WTC11 (cell line): Measurements from ENCODE around the gene PROK2. TPM values are rescaled to one million over a fixed set of nuclear protein-coding genes. Genes with fewer than 3 reads are reported as not detected.

Experiments used
- ATAC-seq: fragments of 200-7000 bp; cut with Tn5 transposase; 2 replicates; pipeline ENCODE4 v1.10.0; 2021; ENCODE audit warnings: mild to moderate bottlenecking, moderate library complexity
- CTCF ChIA-PET: fragments of 300-600 bp; sonication (Branson Sonifier 250); formaldehyde crosslinking; loops from one replicate; lab custom pipeline; 2021; ENCODE audit warnings: antibody characterized with exemption; lab: Charles Lee
- POLR2A ChIA-PET: fragments of 350-600 bp; sonication (Branson Sonifier 250); formaldehyde crosslinking; loops from one replicate; lab custom pipeline; 2021; ENCODE audit warnings: antibody characterized with exemption; lab: Charles Lee
- DNase-seq: peaks from one replicate; pipeline ENCODE4 v3.0.0; 2021; ENCODE audit warnings: low spot score
- H3K27ac Mint-ChIP-seq: 2 replicates; pipeline ENCODE4 v1.8.0; 2021; ENCODE audit warnings: mixed read lengths
- H3K27me3 Mint-ChIP-seq: 2 replicates; pipeline ENCODE4 v1.8.0; 2021; ENCODE audit warnings: low read depth, mild to moderate bottlenecking, moderate library complexity, mixed read lengths
- H3K36me3 Mint-ChIP-seq: 2 replicates; pipeline ENCODE4 v1.8.0; 2021; ENCODE audit warnings: mixed read lengths
- H3K4me1 Mint-ChIP-seq: 2 replicates; pipeline ENCODE4 v1.8.0; 2022; ENCODE audit warnings: mixed read lengths
- H3K4me3 Mint-ChIP-seq: 2 replicates; pipeline ENCODE4 v1.8.0; 2021; ENCODE audit warnings: mild to moderate bottlenecking, moderate library complexity, mixed read lengths
- H3K9me3 Mint-ChIP-seq: 2 replicates; pipeline ENCODE4 v1.8.0; 2021; ENCODE audit warnings: mixed read lengths
- ERG ChIP-seq: fragments of 250-450 bp; sonication (Bioruptor Pico); IDR thresholded peaks from 2 replicates; pipeline ENCODE4 v1.8.0; 2021; ENCODE audit warnings: mild to moderate bottlenecking
- FOXP1 ChIP-seq: sonication (generic); formaldehyde crosslinking; IDR thresholded peaks from 2 replicates; pipeline ENCODE4 v1.8.0; 2022; ENCODE audit warnings: missing genetic modification reagents, mild to moderate bottlenecking, moderate library complexity, borderline replicate concordance
- GRHL2 ChIP-seq: fragments of 250-450 bp; sonication (Bioruptor Pico); IDR thresholded peaks from 2 replicates; pipeline ENCODE4 v1.8.0; 2022; ENCODE audit warnings: mild to moderate bottlenecking, moderate library complexity; ENCODE audit not compliant: insufficient replicate concordance, severe bottlenecking
- KAT7 ChIP-seq: sonication (generic); formaldehyde crosslinking; IDR thresholded peaks from 2 replicates; pipeline ENCODE4 v1.8.1; 2023; ENCODE audit warnings: missing genetic modification reagents, mild to moderate bottlenecking, borderline replicate concordance
- NR1H2 ChIP-seq: sonication (generic); formaldehyde crosslinking; IDR thresholded peaks from 2 replicates; pipeline ENCODE4 v1.9.0; 2021; ENCODE audit warnings: mild to moderate bottlenecking, moderate library complexity, missing genetic modification reagents
- NR2C2 ChIP-seq: sonication (generic); formaldehyde crosslinking; IDR thresholded peaks from 2 replicates; pipeline ENCODE4 v1.8.0; 2022; ENCODE audit warnings: mild to moderate bottlenecking, missing genetic modification reagents
- RORB ChIP-seq: fragments of 250-450 bp; sonication (Bioruptor Pico); IDR thresholded peaks from 2 replicates; pipeline ENCODE4 v1.9.0; 2021; ENCODE audit warnings: mild to moderate bottlenecking
- SMAD4 ChIP-seq: sonication (generic); formaldehyde crosslinking; IDR thresholded peaks from 2 replicates; pipeline ENCODE4 v1.8.0; 2022; ENCODE audit warnings: mild to moderate bottlenecking, missing genetic modification reagents
- TEAD1 ChIP-seq: sonication (generic); formaldehyde crosslinking; IDR thresholded peaks from 2 replicates; pipeline ENCODE4 v1.8.0; 2022; ENCODE audit warnings: mild to moderate bottlenecking, missing genetic modification reagents
- ZNF281 ChIP-seq: sonication (generic); formaldehyde crosslinking; IDR thresholded peaks from 2 replicates; pipeline ENCODE4 v1.8.0; 2023; ENCODE audit warnings: mild to moderate bottlenecking, missing genetic modification reagents
- ZNF317 ChIP-seq: sonication (generic); formaldehyde crosslinking; IDR thresholded peaks from 2 replicates; pipeline ENCODE4 v1.8.1; 2023; ENCODE audit warnings: low read depth, mild to moderate bottlenecking, moderate library complexity, missing genetic modification reagents, borderline replicate concordance
- ZNF396 ChIP-seq: fragments of 250-450 bp; sonication (Bioruptor Pico); IDR thresholded peaks from 2 replicates; pipeline ENCODE4 v1.8.0; 2021; ENCODE audit warnings: mild to moderate bottlenecking, moderate library complexity, borderline replicate concordance
- ZNF423 ChIP-seq: fragments of 250-450 bp; sonication (Bioruptor Pico); IDR thresholded peaks from 2 replicates; pipeline ENCODE4 v2.1.2; 2022; ENCODE audit warnings: mild to moderate bottlenecking, moderate library complexity
- total RNA-seq: library from RNA; stranded (reverse); gene quantifications from 3 replicates; pipeline ENCODE4 v1.2.3, GENCODE V29; 2021
- TF ChIP-seq, protein P1 (sequence below): sonication (generic); formaldehyde crosslinking; conservative IDR thresholded peaks from 2 replicates; pipeline ENCODE4 v1.8.1; 2022; ENCODE audit warnings: mild to moderate bottlenecking, missing genetic modification reagents
- TF ChIP-seq, protein P2 (sequence below): sonication (generic); formaldehyde crosslinking; IDR thresholded peaks from 2 replicates; pipeline ENCODE4 v1.8.0; 2022; ENCODE audit warnings: mild to moderate bottlenecking, missing genetic modification reagents
- TF ChIP-seq, protein P3 (sequence below): sonication (generic); formaldehyde crosslinking; IDR thresholded peaks from 2 replicates; pipeline ENCODE4 v1.8.0; 2022; ENCODE audit warnings: mild to moderate bottlenecking, missing genetic modification reagents
- TF ChIP-seq, protein P4 (sequence below): fragments of 250-450 bp; sonication (Bioruptor Pico); conservative IDR thresholded peaks from 2 replicates; pipeline ENCODE4 v1.9.0; 2021; ENCODE audit warnings: mild to moderate bottlenecking

The PROK2 gene
- total RNA-seq, 1 experiment from 2014 or later, result 0.92 TPM

DNA sequence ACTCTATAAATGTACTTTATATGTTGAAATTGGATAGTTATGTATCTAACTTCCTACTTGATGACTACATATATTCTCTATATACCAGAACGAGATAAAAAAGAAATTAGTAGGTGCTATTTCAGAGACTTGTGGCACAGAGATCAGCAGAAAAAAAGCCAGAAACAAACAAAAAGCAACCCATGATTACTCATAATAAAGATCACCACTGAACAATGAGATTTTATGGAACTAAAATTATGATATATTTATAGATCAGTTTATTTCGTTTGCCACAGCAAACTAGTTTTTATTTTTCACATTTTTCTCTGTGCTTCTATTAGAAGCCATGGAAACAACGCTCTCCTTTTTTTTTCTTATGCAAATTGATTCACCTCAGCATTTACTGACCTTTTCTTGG is 15.1 kb upstream of the PROK2 start (continued):
- TF ChIP-seq ZNF281 (CRISPR knock-in tag) (no peak), ZNF423 (CRISPR knock-in tag) (no peak), NR2C2 (CRISPR knock-in tag) (no peak)
- TF ChIP-seq, protein P1, sequence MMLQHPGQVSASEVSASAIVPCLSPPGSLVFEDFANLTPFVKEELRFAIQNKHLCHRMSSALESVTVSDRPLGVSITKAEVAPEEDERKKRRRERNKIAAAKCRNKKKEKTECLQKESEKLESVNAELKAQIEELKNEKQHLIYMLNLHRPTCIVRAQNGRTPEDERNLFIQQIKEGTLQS, result no peak

- POLR2A ChIA-PET, result no interaction called here
- TF ChIP-seq ERG (CRISPR knock-in tag) (no peak), NR1H2 (no peak), ZNF317 (CRISPR knock-in tag) (no peak), RORB (CRISPR knock-in tag) (no peak), SMAD4 (CRISPR knock-in tag) (no peak), ZNF396 (CRISPR knock-in tag) (no peak), GRHL2 (CRISPR knock-in tag) (no peak), FOXP1 (no peak), TEAD1 (CRISPR knock-in tag) (no peak), KAT7 (CRISPR knock-in tag) (no peak), ZNF423 (CRISPR knock-in tag) (no peak)
- TF ChIP-seq, protein P2, sequence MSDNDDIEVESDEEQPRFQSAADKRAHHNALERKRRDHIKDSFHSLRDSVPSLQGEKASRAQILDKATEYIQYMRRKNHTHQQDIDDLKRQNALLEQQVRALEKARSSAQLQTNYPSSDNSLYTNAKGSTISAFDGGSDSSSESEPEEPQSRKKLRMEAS (CRISPR knock-in tag), result no peak
- TF ChIP-seq, protein P3, sequence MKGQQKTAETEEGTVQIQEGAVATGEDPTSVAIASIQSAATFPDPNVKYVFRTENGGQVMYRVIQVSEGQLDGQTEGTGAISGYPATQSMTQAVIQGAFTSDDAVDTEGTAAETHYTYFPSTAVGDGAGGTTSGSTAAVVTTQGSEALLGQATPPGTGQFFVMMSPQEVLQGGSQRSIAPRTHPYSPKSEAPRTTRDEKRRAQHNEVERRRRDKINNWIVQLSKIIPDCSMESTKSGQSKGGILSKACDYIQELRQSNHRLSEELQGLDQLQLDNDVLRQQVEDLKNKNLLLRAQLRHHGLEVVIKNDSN (CRISPR knock-in tag), result no peak
- TF ChIP-seq, protein P1, result no peak
- TF ChIP-seq, protein P4, sequence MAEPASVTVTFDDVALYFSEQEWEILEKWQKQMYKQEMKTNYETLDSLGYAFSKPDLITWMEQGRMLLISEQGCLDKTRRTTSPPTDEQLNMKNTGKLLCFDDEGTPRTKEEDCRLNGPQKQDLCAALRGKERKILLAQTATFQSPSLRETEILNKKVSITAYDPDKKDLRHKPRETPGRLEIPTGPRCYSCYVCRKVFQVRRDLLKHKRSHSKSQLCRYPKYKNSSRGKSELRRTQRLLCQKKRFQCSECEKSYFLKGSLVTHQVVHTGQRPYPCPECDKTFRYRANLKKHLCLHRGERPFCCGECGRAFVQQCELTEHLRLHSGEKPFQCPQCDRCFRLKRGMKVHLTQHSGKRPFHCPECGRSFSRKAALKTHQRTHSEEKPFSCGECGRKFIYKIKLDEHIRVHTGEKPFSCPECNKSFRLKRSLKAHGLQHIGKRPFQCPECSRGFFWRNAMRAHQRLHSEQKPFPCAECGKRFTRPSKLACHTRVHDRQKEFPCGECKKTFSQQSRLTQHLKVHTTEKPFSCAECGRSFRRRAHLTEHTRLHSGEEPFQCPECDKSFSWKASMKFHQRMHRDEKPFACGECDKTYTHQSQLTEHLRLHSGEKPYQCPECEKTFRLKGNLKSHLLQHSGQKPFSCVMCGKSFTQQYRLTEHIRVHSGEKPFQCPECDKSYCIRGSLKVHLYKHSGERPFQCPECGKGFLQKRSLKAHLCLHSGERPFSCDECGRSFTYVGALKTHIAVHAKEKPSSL (CRISPR knock-in tag), result no peak
- TF ChIP-seq, all 79 proteins: peak for 0
- Mint-ChIP-seq H3K4me3 (no peak overlapping the region), H3K27me3 (no peaks in the 10 kb centered on the region), H3K9me3 (no peaks in the 10 kb centered on the region), H3K36me3 (no peaks in the 10 kb centered on the region), H3K4me1 (peaks cover 31% of the 10 kb centered on the region), H3K27ac (no peak overlapping the region)
- DNase-seq (no peak), ATAC-seq (no peak)
- CTCF ChIA-PET, result no interaction called here
Observed at GRCh38 chr3:71797455-71797854, 12.5 kb upstream of the PROK2 start.
